GM15510 (cell line): ENCODE measurements around the gene GLYAT.

Experiments used
- POLR2A ChIP-seq: IDR thresholded peaks from 3 replicates; pipeline ENCODE4 v1.6.1; 2011; ENCODE audit warnings: borderline replicate concordance; ENCODE audit not compliant: insufficient read length; ENCODE audit errors: extremely low read depth

GLYAT gene

DNA sequence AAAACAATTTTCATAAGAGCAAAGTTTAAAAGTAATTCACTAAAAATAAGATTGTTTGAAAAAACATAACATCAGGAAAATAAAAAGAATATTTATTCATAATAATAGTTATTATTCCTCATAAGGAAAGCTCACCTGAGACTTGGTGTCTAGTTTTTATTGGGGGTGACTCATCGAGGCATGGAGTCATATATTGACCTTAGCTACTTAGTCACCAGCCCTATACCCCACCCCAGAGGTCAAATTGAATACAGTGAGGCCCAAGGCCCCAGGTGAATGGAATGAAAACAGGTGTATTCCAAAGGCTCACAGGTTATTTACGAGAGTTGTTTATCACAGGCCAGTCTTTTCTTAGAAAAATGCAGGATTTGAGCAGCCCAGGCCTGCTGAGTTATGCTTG is 72.3 kb downstream of the GLYAT start:
- no peak for TF ChIP-seq POLR2A
